ENCODE results near the gene TNFRSF19.
"Not testable (repeated sequence)": the region's sequence is repeated elsewhere in the genome, so short reads cannot be mapped to it uniquely, and the experiment has no call there.

Gene TNFRSF19, protein sequence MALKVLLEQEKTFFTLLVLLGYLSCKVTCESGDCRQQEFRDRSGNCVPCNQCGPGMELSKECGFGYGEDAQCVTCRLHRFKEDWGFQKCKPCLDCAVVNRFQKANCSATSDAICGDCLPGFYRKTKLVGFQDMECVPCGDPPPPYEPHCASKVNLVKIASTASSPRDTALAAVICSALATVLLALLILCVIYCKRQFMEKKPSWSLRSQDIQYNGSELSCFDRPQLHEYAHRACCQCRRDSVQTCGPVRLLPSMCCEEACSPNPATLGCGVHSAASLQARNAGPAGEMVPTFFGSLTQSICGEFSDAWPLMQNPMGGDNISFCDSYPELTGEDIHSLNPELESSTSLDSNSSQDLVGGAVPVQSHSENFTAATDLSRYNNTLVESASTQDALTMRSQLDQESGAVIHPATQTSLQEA

DNA sequence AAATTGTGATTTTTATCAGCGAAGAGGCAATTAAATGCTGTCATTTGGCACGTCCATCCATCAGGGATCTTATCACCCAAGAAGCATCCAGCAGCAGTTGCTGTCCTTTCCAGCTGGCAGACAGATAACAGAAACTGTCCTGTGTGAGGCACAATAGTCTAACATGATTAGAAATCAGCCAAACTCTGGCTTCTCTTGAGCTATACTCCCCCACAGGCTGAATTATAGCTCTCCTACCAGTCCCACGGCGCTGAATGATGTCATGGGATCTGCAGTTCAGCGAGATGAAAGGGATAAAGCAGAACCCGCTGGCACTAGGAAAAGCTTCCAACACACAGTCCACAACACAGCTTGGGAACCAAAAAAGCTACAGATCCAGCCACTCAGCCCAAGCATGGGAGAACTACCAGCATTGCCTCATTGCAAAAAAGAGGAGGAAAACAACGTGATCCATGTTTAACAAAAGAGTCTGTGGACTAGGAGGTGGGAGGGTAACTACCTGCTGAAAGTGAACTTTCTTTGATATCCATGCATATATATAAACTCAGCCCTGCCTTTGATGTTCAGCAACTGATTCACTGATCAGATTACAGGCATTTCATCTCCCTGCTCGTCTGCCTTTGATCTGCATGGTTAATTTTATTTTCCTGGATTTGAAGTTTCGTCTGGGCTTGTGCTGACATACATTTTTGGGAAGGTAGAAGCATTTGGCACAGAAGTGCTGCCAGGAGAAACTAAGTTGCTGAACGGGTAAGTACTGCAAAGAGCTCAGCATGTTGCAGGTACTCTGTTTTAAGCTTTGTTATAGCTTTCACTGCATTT is at the start of gene TNFRSF19:
TNFRSF19 (plus strand) TSS at position 314 of the 822 bp plus-strand sequence. CDS start 19,772 bp downstream, outside the sequence.
- DNase-seq = no peak

DNA sequence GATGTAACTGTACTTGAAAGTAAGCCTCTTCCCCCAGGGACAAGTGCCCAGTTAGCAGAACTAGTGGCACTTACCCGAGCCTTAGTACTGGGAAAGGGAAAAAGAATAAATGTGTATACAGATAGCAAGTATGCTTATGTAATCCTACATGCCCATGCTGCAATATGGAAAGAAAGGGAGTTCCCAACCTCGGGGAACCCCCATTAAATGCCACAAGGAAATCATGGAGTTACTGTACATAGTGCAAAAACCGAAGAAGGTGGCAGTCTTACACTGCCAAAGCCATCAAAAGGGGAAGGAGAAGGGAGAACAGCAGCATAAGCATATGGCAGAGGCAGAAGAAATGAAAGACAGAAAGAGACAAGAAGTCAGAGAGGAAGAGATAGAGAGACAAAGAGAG is 40.3 kb upstream of the TNFRSF19 start:
- not testable (repeated sequence) for DNase-seq

DNA sequence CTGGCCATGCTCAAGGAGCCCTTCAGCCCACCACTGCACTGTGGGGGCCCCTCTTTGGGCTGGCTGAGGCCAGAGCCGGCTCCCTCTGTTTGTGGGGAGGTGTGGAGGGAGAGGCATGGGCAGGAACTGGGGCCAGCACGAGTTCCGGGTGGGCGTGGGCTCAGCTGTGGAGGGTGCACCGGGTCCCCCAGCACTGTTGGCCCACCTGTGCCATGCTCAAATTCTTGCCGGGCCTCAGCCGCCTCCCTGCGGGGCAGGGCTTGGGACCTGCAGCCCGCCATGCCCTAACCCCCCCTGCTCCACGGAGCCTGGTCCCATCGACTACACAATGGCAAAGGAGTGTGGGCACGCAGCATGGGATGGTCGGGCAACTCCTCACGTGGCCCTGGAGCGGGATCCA is 38.8 kb upstream of the TNFRSF19 start:
- no peak for DNase-seq

DNA sequence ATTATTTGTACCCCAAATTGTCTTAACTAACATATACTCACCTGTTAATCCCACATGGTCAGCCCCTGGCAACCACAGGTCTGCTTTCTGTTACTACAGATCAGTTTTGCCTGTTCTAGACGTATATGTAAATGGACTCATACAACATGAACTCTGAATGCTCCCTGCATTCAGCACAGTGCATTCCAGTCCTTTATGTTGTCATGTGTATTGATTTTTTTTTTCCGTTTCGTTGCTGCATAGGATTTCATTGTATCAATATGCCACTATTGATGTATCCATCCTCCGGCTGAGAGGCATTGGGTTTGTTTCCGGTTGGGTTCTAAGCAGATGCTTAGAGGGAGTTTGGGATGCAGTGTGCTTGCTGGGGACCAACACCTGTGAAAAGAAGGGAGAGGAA is 36.1 kb upstream of the TNFRSF19 start:
- no peak for DNase-seq

DNA sequence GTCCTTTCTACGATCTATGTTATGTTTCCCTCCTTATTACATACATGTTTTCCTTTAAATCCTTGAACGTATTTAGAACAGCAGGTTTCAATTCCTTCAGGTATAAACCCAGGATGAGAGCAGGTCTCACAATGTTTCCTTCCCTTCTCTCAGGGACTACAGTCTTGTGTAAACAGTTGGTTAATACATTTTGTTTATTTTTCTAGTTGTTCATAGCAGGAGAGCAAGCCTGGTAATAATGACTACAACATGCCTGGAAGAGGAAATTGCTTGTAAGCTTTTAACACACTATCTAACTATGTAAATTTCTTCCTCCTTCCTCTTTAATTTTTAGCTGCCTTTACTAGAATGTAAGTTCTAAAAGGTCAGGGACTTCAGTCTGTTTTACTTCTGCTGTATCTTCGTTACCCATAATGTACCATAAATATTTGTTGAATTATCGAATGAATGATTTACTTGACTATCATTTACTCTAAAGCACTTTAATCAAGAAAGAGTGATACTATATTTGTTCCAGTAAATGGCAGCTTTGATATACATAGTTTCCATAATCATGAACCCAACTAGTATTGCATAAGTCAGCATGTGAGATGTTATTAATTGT is 28.9 kb upstream of the TNFRSF19 start:
- DNase-seq = no peak

DNA sequence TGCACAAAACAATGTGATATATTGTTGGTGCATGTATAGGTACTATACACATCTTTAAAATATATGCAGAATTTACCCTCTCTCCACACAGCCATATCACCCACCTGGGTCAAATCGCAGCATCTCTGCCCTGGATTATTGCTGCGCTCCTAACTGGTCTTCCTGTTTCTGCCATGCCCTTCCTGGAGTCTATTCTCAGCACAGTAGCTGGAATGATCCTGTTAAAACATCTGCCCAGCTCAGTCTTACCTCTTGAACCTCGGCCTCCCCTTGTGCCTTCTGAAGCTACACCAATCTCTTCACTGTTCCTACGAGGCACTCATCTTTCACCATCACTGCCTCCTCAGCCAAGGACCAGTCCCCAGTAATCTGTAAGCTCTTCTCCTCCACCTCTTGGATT is 25.5 kb upstream of the TNFRSF19 start:
- no peak for DNase-seq

DNA sequence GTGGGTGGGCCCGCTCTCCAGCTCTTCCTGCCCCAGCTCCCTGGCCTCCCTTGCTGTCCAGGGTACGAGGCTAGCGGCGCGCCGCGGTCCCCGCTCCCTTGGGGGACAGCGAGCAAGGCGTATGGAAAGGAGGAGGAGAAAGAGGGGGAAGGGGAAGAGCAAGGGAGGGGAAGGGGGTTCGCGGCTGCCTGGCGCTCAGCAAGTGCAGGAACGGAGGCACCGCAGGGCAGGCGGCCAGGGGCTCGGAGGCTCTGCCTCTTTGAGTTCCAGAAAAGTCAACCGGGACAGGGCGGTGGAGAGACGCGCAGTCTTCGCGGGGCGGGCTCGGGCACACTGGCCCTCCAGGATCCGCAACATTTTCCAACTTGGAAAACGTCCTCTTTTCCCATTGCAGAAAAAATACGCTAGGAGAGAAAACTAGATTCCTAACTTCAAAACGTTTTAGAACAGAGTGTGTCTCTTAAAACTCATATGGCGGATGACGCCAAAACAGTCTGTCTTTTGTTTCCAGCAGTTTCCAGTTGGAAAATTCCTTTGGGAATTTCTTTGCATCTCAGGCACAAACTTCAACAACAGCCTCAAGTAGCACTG is 23.1 kb upstream of the TNFRSF19 start:
- DNase-seq = no peak

DNA sequence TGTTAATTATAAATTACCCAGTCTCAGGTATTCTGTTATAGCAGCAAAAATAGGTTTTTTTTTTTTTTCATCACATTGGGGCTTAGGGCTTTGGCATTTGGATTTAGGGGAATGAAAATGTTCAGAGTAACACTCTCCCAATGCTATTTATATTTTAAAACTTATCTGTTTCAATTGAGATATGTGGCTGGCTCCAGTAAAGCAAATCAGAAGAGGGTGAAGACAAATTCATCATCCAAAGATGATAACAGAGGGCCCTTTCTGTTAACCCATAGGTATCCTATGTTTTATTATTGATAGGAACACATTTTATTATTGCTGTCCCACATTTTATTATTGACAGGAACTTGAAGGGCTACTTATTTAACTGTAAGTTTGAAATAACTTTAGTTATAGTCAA is 20.5 kb upstream of the TNFRSF19 start:
- no peak for DNase-seq

DNA sequence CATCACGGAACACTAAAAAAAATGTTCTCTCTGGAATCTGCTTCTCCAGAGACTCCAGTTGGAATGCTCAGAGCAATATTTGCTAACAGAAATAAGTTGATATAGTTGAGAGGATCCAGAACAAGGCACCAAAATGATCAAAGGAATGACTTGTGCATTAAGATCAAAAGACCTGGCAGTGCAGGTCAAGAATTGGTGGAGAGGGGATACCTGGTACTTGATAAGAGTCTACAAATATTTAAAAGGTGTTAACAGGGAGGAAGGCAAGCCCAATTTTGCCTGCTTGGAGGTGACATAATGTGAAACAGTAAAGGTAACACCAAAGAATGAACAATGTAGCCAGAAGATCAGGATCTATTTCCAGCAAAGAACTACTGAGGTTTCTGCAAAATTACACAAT is 20.0 kb upstream of the TNFRSF19 start:
- no peak for DNase-seq

DNA sequence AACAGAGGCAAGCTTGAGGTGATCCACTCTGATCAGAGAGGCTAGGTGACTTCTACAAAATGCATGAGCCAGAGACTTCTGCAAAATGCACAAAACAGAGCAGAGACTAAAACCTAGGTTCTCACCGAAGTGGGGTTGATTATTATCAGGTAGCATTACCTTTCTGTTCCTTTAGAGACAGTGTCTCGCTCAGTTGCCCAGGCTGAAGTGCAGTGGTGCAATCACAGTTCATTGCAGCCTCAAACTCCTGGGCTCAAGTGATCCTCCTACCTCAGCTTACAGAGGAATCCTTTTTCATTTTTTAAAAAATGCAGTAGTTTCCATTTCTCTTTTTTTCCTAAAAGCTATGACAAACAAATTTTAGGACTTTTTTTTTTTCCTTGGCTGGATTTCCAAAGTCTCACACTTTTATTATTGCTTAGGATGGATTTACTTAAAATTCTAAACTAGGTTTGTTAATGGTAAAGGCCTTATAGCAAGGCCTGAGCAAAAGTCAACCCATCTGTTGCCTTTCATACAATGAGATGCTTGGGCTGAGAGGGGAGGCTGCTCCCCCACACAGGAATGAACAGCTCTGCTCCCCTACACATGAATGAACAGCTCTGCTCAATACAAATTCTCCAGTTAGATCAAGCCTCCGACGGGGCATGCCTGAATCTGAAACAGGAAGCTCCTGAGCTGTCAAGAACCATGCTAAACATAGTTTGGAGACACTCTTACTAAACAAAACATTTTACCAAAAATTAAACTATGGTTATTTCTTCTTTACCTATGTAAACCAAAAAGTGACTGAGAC is 18.8 kb upstream of the TNFRSF19 start:
- no peak for DNase-seq

DNA sequence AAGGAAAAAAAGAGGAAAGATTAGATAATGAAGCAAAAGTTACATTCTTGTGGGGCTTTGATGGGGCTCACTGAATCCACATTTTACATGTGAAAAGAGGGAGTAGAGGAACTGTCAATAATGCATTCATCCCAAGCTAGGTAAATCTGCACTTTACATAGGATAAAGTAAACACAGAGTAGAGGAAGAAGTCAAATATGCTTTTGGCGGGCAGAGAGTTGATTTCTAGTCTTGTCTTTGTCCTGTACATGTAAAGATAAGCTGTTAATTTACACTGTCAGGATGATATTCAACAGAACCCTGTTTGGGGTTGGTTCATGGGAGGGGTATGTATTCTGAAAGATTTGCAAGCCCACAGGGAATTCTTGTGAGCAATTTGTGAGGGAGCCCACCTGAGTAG is 18.0 kb upstream of the TNFRSF19 start:
- no peak for DNase-seq

DNA sequence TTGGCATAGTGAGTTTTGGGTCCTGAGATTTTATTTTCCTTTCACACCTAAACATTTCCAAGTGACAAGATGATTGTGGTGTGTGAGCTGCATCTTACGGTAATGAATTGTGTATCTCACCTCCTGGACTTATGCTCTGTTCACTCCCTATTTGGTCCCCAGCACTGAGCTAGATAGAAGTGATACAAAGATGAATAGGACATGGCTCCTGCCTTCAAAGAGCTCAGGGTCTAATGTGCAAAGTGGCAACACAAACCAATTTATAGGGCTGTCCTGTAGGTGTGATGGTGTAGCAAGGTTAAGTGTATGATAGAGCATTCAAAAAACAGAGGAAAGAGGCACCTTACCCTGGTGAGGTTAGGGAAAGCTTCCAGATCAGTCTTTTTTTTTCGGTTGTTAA is 17.6 kb upstream of the TNFRSF19 start:
- no peak for DNase-seq

DNA sequence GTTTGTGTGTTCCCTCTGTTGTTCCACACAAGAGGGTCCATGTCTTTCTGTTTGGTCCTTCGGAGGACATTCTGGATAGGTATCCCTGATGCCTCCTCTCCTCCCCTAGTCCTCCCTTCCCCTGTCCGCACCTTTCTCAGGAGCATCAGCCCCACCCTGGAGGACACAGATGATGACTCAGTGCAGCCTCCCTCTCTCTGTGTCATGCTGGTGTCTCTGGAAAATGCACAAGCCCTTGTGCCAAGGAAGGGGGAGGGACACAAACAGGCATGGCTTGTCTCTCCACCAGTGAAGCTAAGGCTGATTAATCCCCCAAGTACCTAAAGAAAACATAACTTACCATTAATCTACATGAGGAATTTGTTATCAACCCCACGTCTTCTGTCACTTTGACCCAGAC is 16.2 kb upstream of the TNFRSF19 start:
- no peak for DNase-seq

DNA sequence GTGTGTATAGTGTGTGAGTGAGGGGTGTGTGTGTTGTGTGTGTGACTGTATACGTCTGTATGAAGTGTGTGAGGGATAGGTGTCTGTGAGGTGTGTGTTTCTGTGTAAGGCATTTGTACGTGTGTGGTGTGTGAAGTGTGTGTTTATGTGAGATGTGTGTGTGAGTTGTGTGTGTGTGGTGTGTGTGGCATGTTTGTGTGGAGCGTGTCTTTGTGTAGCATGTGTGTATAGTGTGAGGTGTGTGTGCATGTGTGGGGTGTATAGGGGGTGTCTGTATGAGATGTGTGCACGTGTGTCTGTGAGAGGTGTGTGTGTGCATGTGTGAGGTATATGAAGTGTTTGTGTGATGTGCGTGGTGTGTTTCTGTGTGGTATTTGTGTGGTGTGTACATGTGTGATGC is 13.2 kb upstream of the TNFRSF19 start:
- no peak for DNase-seq

DNA sequence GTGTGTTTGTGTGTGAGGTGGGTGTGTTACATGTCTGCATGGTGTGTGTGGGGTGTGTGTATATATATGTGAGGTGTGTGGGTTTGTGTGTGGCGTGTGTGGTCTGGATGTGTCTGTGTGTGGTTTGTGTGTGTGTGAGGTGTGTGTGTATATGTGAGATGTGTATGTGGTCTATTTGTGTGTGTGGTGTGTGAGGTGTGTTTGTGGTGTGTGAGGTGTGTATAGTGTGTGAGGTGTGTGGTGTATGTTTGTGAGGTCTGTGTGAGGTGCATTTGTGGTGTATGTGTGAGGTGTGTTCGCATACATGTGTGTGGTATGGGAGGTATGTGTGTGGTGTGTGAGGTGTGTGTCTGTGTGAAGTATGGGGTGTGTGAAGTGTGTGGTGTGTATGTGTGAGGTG is 12.5 kb upstream of the TNFRSF19 start:
- no peak for DNase-seq

DNA sequence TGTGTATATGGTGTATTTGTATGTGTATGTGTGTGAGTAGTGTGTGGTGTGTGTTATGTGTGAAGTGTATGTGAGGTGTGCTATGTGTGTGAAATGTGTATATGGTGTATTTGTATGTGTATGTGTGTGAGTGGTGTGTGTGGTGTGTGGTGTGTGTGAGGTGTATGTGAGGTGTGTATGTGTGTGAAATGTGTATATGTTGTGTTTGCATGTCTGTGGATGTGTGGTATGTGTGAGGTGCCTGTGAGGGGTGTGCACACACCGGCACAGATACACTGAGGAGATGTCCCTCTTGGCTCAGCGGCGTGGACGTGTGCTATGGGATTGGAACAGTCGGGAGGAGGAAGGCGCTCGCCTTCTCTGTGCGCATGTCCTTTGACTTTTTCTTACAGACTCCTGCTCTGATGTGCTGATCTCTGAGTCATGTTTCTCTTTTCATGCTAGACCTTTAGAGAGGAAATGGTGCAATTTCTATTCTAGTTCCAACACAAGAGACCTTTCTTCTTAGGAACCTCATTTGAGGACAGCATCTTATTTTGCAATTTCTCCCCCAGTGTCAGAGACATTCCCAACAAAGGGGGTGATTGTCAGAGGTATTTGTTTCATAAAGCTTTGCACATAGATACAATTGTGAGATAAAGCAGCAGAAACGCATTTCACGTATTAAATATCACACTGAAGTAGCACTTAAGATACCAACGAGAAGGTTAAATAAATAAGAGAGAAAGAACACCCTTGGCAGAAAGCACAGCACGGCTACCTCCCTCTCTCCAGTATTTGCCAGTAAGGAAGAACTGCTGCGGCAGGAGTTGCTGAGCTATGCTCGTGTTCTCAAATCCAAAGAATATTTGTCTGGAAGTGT is 11.3 kb upstream of the TNFRSF19 start:
- peak; percentile 90 to 91 for DNase-seq

DNA sequence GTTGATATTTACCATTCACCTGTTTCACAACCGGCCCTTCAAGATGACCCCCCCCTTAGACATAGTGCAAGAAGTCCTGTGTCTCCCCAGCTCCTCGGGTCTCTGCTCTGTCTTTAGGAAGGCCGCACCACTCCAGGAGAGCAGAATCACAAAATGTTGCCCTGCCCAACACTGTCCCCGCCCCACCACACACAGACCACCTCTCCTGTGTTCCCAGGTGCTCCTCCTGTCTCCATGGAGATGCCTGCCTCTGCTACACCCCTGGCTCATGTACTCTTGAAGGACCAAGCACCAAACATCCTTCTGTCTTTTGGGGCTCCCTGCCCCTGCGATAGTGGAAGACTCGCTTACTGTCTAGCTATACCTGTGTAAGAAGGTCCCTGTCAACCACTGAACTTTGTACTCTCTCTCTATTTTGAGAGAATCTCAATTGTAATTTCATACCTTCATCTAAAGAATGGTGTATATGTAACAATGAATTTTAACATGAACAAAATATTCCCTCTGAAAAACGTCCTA is 9.6 kb upstream of the TNFRSF19 start:
- no peak for DNase-seq

DNA sequence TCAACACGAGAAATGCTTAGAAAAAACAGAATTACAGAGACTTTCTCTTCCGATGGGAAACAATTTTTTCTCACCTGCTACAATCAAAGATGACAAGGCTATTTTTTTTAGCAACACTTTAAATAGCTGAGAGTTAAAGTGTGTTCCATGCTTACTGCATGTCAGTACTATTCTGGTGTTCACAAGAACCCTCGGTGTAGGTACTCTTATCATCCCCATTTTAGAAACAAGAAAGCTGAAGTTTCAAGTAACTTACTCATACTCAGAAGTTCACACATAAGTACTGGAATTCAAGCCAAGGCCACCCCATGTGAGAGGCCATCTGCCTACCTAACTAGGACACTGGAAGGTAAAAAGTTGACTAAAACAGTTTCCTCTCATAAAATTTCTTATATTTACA is 9.0 kb upstream of the TNFRSF19 start:
- no peak for DNase-seq

DNA sequence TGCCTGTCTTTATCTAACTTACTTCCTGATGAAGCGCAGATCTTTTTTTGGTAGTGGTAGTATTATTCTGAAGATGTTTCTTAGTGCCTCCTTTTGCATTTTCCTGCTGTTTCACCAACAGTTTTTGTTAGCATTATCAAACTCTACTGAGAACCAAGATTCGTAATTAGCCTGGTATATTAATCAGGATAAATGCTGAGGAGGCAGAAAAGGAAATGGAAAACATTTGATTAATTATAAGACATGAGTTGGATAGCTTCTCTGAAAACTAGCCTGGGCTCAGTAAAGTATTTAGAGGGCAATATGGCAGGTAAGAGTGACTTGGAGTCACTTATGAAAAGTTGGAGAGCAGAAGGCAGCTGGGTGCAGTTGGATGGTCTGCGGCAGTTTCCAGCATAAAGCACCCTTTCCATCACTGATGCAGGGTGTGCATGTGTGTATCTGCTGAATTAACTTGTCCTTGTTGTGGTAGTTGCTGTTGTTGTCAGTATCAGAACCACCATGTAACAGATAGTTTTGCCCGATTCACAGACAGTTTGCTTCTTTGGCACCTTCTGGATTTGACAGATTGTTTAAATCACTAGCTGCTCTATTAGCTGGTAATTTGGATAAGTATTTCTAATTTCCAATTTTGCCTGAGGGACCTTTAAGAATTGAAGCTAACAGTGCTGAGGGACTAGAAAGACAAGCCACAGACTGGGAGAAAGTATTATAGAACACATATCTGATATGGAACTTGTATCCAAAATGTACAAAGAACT is 6.9 kb upstream of the TNFRSF19 start:
- no peak for DNase-seq

DNA sequence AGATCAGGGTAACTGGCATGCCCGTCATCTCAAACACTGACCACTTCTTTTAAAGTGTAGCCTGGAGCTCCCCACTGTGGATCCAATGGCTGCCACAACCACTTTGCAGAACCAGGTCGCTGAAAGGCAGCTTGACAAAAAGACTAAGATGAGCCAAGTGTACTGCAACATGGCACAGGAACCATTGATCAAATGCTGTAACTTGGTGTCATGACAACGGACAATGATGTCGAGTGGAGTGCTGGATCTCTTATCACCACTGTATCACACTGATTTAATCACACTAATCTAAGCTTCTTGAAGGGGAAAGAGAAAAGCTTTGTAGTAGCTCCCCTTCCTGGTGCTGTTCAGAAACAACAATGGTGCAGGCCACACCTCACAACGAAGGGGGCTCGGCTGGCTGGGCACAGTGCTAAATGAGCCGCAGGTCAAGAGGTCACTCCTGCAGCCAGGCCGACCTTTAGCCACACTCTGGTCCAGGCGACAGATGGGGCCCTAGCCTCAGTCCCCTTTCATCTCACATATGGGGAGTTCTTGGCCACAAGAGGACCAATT is 2.2 kb upstream of the TNFRSF19 start:
- no peak for DNase-seq
